B cell (primary cell): ENCODE data around the gene PLA2G4E. TPM values are rescaled to one million over a fixed set of nuclear protein-coding genes. Genes with fewer than 3 reads are reported as not detected.

ENCODE experiments used
- ATAC-seq: fragments of 200-7000 bp; cut with Tn5 transposase; one replicate; pipeline ENCODE4 v1.10.0; 2021; ENCODE audit warnings: low read depth, mild to moderate bottlenecking, moderate number of reproducible peaks, moderate library complexity
- CTCF ChIA-PET: fragments of 350-600 bp; sonication (Branson Sonifier 250); formaldehyde crosslinking; loops from one replicate; lab custom pipeline; 2021; ENCODE audit warnings: antibody characterized with exemption, inconsistent platforms; lab: Charles Lee
- POLR2A ChIA-PET: fragments of 350-600 bp; sonication (Branson Sonifier 250); formaldehyde crosslinking; loops from one replicate; lab custom pipeline; 2021; ENCODE audit warnings: antibody characterized with exemption; lab: Charles Lee
- DNase-seq: peaks from one replicate; pipeline ENCODE4 v3.0.0; 2013
- H2AFZ ChIP-seq: 2 replicates; pipeline ENCODE4 v1.6.1; 2012; ENCODE audit warnings: mild to moderate bottlenecking, low read depth, low read length; ENCODE audit not compliant: insufficient read depth, poor library complexity, severe bottlenecking
- H3K27ac ChIP-seq, 2 donors: 1 replicate in 1 of 2; 2 replicates in 1 of 2; pipeline ENCODE4 v1.5.1; 2012 to 2013; ENCODE audit warnings: low read length in 2 of 2, mild to moderate bottlenecking in 2 of 2, moderate library complexity in 1 of 2
- H3K27me3 ChIP-seq, 4 experiments: fragments of 200-600 bp in 1 of 4; sonication (generic) in 1 of 4; replicated peaks in 1 of 4; 1 replicate in 2 of 4; 2 replicates in 2 of 4; pipeline versions ENCODE4 v1.6.1 to v1.7.0; 2013 to 2016; ENCODE audit warnings: low read length in 3 of 4, mild to moderate bottlenecking in 2 of 4, mixed read lengths in 1 of 4, moderate library complexity in 1 of 4; ENCODE audit not compliant: insufficient read depth in 4 of 4, control insufficient read depth in 3 of 4; ENCODE audit errors: control extremely low read depth in 1 of 4
- H3K36me3 ChIP-seq, 2 experiments: replicated peaks in 1 of 2; 1 replicate in 1 of 2; 2 replicates in 1 of 2; pipeline versions ENCODE4 v1.6.1 to v1.7.1; 2013; ENCODE audit warnings: low read length in 1 of 2; ENCODE audit not compliant: insufficient read depth in 2 of 2, control insufficient read depth in 1 of 2; ENCODE audit errors: control extremely low read depth in 1 of 2, extremely low read depth in 1 of 2
- H3K4me1 ChIP-seq, 2 donors: fragments of 200-600 bp in 1 of 2; sonication (generic) in 1 of 2; 1 replicate in 1 of 2; 2 replicates in 1 of 2; pipeline versions ENCODE4 v1.5.1 to v1.6.1; 2013 to 2017; ENCODE audit warnings: low read length in 2 of 2; ENCODE audit not compliant: control insufficient read depth in 2 of 2, insufficient read depth in 2 of 2
- H3K4me2 ChIP-seq: replicated peaks from 2 replicates; pipeline ENCODE3; 2012; ENCODE audit warnings: mild to moderate bottlenecking, low read depth, low read length; ENCODE audit not compliant: poor library complexity, severe bottlenecking
- H3K4me3 ChIP-seq, 5 experiments: fragments of 200-600 bp in 1 of 5; sonication (generic) in 1 of 5; 1 replicate in 3 of 5; 2 replicates in 2 of 5; pipeline versions ENCODE4 v1.5.1 to v1.7.0; 2011 to 2016; ENCODE audit warnings: low read length in 4 of 5, mild to moderate bottlenecking in 4 of 5, low read depth in 2 of 5, control low read depth in 1 of 5, moderate library complexity in 1 of 5; ENCODE audit not compliant: insufficient read depth in 1 of 5; ENCODE audit errors: control extremely low read depth in 1 of 5, extremely low read depth in 1 of 5
- H3K79me2 ChIP-seq: fragments of 200-600 bp; sonication (generic); one replicate; pipeline ENCODE4 v1.6.0; 2016; ENCODE audit warnings: low read length; ENCODE audit not compliant: control insufficient read depth, insufficient read depth
- H3K9ac ChIP-seq: fragments of 200-600 bp; sonication (generic); 2 replicates; pipeline ENCODE4 v1.6.1; 2017; ENCODE audit warnings: mild to moderate bottlenecking, low read length, moderate library complexity
- H3K9me3 ChIP-seq, 3 donors: one replicate each; pipeline versions ENCODE4 v1.6.1 to v1.7.1; 2013; ENCODE audit warnings: low read length in 2 of 3; ENCODE audit not compliant: control insufficient read depth in 2 of 3, insufficient read depth in 1 of 3; ENCODE audit errors: control extremely low read depth in 1 of 3
- H4K20me1 ChIP-seq: 2 replicates; pipeline ENCODE4 v1.6.0; 2012; ENCODE audit warnings: mild to moderate bottlenecking, low read length; ENCODE audit not compliant: insufficient read depth, control insufficient read depth, poor library complexity, severe bottlenecking
- H3K27ac Mint-ChIP-seq: one replicate; pipeline ENCODE4 v1.8.0; 2021; ENCODE audit warnings: mixed read lengths
- H3K27me3 Mint-ChIP-seq: one replicate; pipeline ENCODE4 v1.8.0; 2021; ENCODE audit warnings: mixed read lengths
- H3K4me1 Mint-ChIP-seq: one replicate; pipeline ENCODE4 v1.8.0; 2021; ENCODE audit warnings: mixed read lengths
- H3K4me3 Mint-ChIP-seq: one replicate; pipeline ENCODE4 v1.8.0; 2021; ENCODE audit warnings: mixed read lengths
- H3K9me3 Mint-ChIP-seq: one replicate; pipeline ENCODE4 v1.8.0; 2022; ENCODE audit warnings: mixed read lengths; ENCODE audit not compliant: insufficient read depth
- CTCF ChIP-seq: fragments of 200-600 bp; IDR thresholded peaks from one replicate; pipeline ENCODE4 v1.8.0; 2022; ENCODE audit warnings: antibody characterized with exemption, mild to moderate bottlenecking
- EZH2 ChIP-seq: IDR thresholded peaks from 2 replicates; pipeline ENCODE4 v1.6.1; 2012; ENCODE audit warnings: borderline replicate concordance, low read depth, mild to moderate bottlenecking, moderate library complexity, low read length; ENCODE audit not compliant: insufficient read depth, poor library complexity, severe bottlenecking
- WGBS: methylation state at CpG from one replicate; pipeline ENCODE4 v1.1.5; 2013; ENCODE audit warnings: missing lambda C conversion rate; ENCODE audit not compliant: insufficient coverage; 5-methylcytosine and 5-hydroxymethylcytosine counted together
- intact Hi-C: fragments of 100-400 bp; cut with micrococcal nuclease; formaldehyde crosslinking; loops from one replicate; pipeline ENCODE4 v1.10.0; 2022
- polyA plus RNA-seq: library from polyadenylated mRNA; depleted of rRNA; stranded (reverse); fragments of >200 nt; gene quantifications from 2 replicates; pipeline ENCODE4 v1.2.3, GENCODE V29; 2012
- total RNA-seq, 2 donors: library from RNA; stranded (reverse); fragments of 120-200 nt in 1 of 2; gene quantifications; 1 replicate in 1 of 2; 2 replicates in 1 of 2; pipeline versions ENCODE4 v1.2.3 to v1.2.4, GENCODE V29; 2013 to 2022

The PLA2G4E gene
- total and polyA plus RNA-seq, 2 donors (not counting 1 experiment from before 2014, with no cell fraction given), result not detected

- H3K9me3 Mint-ChIP-seq, result no peaks in the 10 kb centered on the region
- Histone ChIP-seq H3K4me1 (no peaks in the 10 kb centered on the region), H2AFZ (no peak overlapping the region), H3K9ac (no peak overlapping the region), H3K9me3 (no peaks in the 10 kb centered on the region), H3K79me2 (no peaks in the 10 kb centered on the region), H3K36me3 (no peaks in the 10 kb centered on the region), H3K4me2 (no peak overlapping the region), H3K27me3 (no peaks in the 10 kb centered on the region), H4K20me1 (no peaks in the 10 kb centered on the region), H3K27ac (no peak overlapping the region), H3K4me3 (no peak overlapping the region)
- H3K4me3 Mint-ChIP-seq, result no peak overlapping the region
- intact Hi-C loops, result no loop called here
- ChIA-PET POLR2A (no interaction called here), CTCF (no interaction called here)
- peaks cover 18% of the 10 kb centered on the region for H3K27me3 Mint-ChIP-seq
- DNase-seq (no peak), ATAC-seq (no peak)
- H3K4me1 Mint-ChIP-seq, result no peaks in the 10 kb centered on the region
- WGBS, result 92% methylated on average over 3 of the region's 8 CpGs
- no peak for TF ChIP-seq EZH2
- H3K27ac Mint-ChIP-seq, result no peak overlapping the region
Measured at GRCh38 chr15:42048821-42049200, 28.0 kb upstream of the PLA2G4E start.

GRCh38 chr15:42048080-42048820 lies 27.4 kb upstream of the PLA2G4E start:
- no peak overlapping the region for H3K4me2 ChIP-seq
- ATAC-seq (no peak), DNase-seq (no peak)
- H3K27me3 ChIP-seq, result no peaks in the 10 kb centered on the region
- TF ChIP-seq CTCF (no peak), EZH2 (no peak)
- 95% methylated on average over 6 of the region's 9 CpGs for WGBS
- H3K4me1 ChIP-seq, result no peaks in the 10 kb centered on the region
- peaks cover 18% of the 10 kb centered on the region for H3K27me3 Mint-ChIP-seq
- no peaks in the 10 kb centered on the region for H3K79me2 ChIP-seq
- ChIA-PET CTCF (no interaction called here), POLR2A (no interaction called here)
- intact Hi-C loops, result no loop called here
- H2AFZ ChIP-seq, result no peak overlapping the region
- no peaks in the 10 kb centered on the region for H3K4me1 Mint-ChIP-seq
- no peaks in the 10 kb centered on the region for H4K20me1 ChIP-seq
- no peak overlapping the region for H3K9ac ChIP-seq
- H3K36me3 ChIP-seq, result no peaks in the 10 kb centered on the region
- no peaks in the 10 kb centered on the region for H3K9me3 Mint-ChIP-seq
- no peaks in the 10 kb centered on the region for H3K9me3 ChIP-seq
- H3K27ac ChIP-seq, result no peak overlapping the region
- no peak overlapping the region for H3K27ac Mint-ChIP-seq
- H3K4me3 Mint-ChIP-seq, result no peak overlapping the region
- H3K4me3 ChIP-seq, result no peak overlapping the region
